Islet precursor cell (in vitro differentiated cells): ENCODE results near the gene SAFB2.
A peak's percentile ranks its signal among the peaks of the same experiment; 100 is the strongest.

Experiments
- DNase-seq: peaks from one replicate; pipeline ENCODE4 v3.0.0-alpha.2; 2018

The SAFB2 gene

DNA sequence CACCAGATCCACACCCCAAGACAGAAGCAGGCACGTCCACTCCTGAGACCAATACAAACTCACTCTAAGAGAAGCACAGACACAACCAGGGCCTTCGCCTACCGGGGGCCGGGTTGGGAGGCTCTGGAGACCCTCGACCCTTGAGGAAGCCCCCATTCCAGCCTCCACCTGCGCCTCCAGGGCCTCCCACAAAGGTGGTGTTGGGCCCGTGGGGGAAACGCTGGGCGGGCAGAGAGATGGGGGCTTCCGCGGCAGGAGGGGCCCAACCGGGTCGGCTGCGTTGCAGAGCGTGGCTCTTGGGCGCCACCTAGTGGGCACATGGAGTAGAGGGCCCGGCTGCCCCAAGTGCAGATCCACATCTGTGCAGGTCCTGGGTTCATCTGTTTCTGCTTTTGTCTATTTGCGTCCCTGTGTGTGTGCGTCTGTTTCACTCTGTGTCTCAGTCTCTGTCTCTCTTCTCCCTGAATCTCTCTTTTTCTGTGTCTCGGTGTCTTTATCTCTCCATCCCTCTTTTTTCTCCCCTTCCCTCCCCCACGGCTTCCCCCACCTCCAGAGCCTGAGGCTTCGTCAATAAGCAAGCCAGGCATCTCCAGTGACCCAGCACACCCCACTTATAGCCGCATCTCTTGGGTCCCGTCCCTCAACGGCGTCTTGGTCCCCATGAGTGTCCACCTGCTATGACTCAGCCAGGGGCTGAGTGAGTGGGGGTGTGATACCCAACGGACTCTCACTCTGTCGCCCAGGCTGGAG, 44.3 kb downstream of the SAFB2 start:
- peak; percentile 83 for DNase-seq

DNA sequence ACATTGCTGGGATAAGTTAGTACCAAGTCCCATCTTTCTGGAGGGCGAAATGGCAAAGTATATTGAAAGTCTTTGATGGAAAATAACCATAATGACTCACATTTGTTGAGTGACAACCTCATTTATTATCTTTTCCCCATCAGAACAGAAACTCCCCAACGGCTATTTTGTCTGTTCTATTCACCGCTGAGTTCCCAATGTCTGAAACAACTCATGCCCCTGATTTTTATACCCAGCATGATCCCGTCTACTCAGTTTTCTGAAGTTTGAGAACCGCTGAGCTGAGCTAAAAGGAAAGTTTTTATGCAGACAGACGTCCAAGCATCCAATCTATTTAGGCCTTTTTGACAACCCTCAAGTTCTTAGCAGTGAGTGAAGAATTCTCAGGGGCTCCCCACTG, 47.0 kb downstream of the SAFB2 start:
- no peak for DNase-seq

DNA sequence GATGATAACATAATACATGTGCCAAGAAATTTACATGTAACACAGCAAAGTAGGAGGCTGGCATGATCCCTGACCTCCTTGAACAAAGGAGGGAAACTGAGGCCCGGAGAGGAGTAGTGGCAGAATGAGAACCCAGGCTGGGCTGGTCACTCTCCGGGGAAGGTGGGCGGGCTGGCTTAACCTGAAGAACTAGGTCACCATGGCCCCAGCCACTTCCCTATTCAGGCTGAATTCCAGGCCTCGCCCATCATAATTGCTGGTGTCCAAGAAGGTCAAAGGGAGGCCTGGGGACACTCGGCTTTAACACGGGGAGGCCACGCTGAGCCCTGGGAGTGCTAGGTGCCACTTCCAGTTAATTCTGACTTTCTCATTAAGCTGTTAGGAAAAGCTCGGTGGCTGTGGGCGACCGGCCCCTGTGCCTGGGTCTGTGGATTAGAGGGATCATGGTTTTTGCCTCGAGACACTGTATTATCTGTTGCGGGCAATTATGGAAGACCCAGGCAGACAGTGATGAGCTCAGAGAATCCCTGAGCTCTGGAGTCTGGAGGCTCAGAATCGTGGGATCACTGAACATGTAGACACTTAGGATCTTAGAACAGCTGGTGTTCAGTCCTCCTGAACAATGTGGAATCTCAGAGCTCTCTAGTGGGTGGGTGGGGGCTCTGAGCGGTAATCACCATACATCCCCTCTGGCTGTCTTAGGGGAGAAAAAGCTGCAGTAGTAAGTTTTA, 49.9 kb downstream of the SAFB2 start:
- DNase-seq = peak; percentile 89

DNA sequence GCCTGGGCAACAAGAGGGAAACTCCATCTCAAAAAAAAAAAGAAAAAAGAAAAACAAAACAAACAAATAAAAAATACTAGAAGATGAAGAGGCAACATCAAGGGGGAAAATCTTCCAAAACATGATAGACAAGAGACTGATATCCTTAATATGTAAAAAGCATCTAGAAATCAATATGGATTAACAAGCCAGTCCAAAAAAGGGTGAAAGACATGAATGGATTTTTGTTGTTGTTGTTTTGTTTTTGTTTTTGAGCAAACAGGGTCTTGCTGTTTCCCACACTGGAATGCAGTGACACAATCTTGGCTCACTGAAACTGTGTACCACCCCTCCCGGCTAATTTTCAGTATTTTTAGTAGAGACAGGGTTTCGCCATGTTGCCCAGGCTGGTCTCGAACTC, 50.8 kb downstream of the SAFB2 start:
- DNase-seq = no peak

DNA sequence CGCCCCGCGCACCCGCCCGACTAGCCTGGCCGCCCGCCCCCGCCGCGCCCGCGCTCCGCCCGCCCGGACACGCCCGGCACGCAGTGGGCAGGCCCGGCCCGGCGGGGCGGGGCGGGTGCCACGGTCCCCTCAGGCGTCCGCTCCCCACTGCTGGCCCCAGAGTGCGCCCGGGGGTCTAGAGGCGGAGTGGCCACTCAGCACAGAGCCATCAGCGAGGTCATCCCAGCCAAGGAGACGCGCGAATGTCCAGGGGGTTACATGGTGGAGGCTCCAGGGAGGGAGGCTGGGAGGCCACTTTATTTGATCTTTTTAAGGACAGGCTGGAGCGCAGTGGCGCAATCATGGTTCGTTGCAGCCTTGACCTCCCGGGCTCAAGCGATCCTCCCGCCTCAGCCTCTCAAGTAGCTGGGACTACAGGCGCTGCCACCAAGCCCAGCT, 54.6 kb downstream of the SAFB2 start:
- DNase-seq = no peak

DNA sequence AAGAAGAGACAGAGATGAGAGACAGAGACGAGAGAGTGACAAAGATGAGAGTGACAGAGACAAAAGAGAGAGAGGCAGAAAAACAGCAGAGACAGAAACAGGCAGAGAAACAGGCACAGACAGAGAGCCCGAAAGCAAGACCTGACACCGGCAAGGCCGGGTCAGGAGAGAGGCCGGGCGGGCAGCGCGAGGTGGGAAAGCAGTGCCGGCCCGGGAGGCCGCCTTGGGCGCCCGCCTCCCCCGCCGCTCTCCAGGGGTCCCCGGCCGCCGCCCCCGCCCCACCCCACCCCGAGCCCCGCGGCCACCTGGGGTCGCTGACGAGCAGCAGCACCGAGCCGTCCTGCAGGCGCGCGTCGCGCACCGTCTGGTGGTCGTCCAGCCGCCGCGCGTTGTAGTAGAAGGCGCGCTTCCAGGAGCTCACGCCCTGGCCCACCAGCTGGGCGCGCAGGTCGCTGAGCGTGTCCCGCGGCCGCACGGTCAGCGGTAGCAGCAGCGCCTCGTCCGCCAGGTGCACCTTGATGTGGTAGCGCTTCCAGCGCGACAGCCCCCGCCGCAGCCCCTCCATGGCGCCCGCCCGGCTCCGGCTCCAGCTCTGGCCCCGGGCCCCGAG, 55.1 kb downstream of the SAFB2 start, which contains the start of gene TINCR:
TSS of gene TINCR (minus strand) at position 594 of the 610 bp plus-strand sequence.
- DNase-seq = peak; percentile 75

DNA sequence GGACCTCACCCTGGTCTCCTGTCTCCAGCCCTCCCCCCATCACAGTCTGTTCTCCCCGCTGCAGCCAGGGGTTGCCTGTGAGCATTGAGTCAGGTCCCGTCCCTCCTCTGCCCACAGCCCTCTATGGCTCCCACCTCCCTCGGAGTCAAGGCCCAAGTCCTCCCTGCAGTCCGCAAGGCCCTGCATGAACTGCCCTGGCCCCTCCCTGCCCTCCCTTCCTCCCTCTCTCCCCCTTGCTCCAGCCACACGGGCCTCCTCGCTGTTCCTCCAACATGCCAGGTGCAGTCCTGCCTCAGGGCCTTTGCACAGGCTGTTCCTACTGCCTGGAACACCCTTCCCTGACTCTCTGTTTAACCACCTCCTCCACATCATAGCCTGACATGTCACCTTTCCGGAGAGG, 57.6 kb downstream of the SAFB2 start:
- DNase-seq = peak; percentile 57

DNA sequence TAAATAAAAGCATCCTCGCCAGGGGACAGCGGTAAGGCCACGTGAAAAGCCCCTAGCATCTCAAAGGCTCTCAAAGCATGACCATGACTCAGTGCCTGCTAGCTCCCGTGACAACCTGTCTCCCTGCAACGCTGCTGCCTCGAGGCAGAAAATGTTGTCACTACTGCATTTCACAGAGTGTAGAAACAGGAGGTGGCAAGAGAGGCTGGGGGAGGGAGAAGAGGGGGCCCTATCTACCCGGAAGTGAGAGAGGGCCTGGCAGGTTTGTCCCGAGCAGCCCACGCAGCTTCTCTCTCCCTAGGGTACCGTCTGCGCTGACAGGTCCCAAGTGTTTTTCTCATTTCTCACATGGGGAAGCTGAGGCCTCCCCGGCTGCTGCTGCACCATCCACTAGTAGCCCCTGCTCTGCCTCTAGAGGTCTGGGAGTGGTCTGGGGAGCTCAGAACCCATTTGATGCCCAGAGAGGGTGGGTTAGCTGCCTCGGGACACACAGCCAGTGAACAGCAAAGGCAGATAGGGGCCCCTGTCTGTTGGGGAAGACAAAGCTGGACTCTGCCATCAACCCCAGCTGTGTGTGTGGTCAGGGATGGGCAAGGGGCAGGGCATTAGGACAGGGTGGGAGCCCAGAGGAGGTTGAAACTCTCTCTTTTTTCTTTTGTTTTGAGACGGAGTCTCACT, 58.5 kb downstream of the SAFB2 start:
- DNase-seq = peak; percentile 94

DNA sequence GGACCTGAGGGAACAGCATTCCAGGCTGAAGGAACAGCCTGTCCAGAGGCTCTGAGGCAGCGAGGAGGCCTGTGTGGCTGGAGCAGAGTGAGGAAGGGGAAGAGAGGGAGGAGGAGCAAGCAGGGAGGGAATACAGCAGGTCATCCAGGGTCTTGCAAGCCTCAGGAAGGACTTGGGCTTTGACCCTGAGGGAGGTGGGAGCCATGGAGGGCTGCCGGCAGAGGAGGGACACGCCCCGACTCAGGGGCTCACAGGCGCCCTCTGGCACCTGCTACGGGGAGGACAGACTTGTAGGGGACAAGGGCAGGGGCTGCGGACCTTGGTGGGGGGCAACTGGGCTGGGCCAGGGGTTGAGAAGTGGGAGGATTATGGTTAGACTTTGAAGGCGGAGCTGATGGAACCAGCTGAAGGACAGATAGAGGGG, 59.6 kb downstream of the SAFB2 start:
- peak; percentile 64 for DNase-seq

DNA sequence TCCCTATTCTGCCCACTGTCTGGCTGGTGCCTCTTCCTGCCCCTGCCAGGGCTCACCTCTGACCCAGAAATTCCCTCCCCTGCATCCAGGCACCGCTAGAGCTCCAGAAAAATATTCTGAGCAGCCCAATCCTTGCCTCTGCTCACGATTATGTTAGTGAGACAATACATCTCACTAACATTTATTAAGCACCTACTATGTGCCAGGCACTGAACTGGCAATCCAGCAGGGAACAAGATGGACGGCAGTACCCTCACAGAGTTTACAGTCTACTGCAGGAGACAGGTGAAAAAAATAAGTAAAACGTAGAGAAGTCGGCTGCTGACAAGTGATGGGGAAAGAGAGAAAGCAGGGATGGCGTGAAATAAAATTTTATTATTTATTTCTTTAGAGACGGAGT, 60.3 kb downstream of the SAFB2 start:
- no peak for DNase-seq

DNA sequence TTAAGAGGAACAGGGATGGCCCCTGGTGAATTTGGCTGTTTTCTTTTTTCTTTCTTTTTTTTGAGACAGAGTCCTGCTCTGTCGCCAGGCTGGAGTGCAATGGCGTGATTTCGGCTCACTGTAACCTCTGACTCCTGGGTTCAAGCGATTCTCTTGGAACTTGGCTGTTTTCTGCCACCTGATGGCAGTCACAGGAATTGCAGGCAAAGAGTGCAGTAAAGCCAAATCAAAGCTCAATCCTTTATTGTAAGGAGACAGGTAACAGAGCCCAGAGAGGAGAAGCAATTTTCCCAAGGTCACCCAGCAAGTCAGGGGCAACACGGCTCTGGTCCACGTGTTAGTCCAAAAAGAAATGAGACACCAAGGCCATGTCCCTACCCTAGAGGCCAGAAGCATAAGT, 61.0 kb downstream of the SAFB2 start:
- DNase-seq = no peak

DNA sequence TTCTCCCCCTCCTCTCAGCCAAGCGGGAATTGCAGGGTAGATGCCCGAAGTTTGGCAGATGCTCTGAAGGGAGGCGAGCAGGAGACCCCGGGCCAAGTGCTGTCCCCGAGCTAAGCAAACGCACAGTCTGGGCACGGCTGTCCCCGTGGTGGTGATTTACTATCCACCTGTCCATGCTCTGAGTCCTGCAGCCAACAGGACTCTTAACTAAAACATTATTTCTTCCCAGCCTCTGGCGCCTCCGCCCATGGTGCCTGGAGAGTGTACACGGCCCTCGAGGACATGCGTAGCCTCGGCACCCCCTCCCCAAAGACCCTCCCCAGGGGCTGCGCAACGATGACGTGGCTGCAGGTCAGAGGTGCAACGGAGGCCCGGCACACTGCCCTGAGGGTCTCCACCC, 62.4 kb downstream of the SAFB2 start:
- DNase-seq = no peak

DNA sequence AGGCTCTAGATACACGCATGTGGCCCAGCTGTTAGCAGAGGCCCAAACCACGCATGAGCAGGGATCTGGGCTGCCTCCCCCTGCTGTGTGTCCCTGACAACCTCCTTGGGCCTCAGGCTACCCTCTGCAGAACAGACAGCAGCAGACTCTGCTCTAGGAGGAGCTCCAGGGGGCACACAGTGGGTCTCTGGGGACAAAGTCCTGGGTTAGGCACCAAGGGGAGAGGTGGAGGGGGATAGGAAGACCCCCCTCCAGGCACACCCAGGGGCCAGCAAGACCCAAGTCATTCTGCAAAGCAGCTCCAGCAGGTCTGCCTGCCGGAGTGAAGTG, 62.8 kb downstream of the SAFB2 start:
- DNase-seq = no peak

DNA sequence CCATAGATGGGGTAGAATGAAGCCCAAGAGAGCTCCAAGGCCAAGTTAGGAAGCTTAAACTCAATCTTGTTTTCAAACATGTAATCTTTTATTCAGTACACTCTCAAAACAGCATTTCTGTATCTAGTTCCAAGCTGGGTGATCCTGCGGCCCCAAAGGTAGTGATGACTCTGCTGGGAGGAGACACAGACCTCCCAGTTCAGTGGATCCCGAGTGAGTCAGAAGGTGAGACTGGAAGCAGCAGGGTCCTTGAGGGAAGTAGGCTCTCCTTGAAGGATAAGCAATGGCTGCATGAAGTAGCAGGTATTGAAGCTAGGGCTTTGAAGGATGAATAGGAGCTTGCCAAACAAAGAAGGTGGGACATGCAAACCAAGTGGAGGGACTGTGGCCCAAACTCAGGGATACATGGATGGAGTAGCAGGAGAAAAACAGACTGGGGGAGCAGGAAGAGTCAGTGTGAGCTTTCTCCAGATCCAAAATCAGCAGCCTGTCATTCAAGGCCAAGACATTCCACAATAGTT, 64.4 kb downstream of the SAFB2 start:
- peak; percentile 62 for DNase-seq

DNA sequence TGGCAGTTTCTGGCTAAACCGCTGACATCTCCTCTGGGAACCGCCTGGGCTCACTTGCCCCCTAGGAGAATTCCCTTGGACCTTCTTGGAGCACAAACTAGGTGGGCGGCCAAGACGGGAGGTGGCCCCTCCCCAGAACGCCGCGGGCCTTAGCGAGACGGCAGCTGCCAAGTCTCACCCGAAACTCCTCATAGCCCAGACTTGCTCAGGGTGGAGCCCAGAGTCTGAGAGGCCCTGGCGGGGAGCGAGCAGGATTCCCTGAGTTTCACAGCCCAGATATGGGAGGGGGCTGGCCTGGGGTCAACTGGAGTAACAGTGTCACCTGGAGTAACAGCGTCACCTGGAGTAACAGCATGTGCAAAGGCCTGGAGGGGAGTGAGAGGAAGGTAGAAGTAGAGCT, 64.9 kb downstream of the SAFB2 start:
- DNase-seq = peak; percentile 50

DNA sequence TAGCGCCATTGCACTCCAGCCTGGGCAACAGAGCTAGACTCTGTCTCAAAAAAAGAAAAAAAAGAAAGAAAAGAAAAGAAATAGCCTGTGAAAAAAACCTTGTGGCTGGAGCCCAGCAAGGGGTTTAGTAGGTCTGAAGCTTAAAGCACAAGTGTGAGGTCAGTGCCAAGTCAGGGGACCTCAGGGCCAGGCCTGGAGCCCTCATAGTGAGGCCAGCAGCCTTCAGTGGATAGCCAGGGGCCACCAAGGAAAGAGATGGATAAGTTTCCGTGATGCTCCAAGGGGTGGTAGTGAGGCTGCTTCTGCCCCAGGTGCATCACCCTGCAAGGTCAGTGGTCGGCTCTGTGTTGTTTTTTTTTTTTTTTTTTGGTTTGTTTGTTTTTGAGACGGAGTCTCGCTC, 67.7 kb downstream of the SAFB2 start:
- DNase-seq = no peak

DNA sequence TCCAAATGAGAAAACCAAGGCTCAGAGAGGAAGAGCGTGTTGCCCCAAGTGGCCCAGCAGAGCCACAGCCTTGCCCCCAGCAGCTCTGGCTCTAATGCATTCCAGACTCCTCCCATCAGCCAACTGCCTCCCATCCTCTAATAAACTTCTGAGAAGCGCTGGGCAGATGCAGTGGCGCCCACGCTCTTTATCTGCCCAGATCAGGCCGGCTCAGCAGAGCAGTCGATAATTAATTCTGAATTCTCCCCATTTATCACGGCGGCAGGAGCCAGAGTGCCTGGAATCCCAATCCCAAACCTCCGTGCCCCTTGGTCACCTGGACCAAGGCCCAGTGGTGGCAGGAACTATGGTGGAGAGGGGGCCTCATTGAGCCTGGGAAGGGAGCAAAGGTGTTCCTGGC, 68.7 kb downstream of the SAFB2 start:
- DNase-seq = no peak

DNA sequence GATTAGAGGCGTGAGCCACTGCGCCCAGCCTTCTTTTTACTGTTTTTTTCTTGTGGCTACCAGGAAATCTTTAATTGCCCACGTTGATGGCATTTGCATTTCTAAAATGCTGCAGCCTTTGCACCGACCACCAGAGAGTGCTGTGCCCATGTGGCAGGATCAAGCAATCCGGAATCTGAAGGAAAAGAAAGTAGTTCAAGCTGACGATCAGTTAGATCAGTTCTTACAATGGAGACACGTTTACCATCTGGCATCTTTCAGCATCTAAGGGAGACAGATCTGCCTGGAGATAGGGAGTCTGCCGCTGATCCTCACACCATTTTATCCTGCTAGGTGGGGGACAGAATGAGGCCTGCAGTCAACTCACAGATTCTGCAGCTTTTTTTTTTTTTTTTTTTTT, 74.7 kb downstream of the SAFB2 start:
- DNase-seq = peak; percentile 75

DNA sequence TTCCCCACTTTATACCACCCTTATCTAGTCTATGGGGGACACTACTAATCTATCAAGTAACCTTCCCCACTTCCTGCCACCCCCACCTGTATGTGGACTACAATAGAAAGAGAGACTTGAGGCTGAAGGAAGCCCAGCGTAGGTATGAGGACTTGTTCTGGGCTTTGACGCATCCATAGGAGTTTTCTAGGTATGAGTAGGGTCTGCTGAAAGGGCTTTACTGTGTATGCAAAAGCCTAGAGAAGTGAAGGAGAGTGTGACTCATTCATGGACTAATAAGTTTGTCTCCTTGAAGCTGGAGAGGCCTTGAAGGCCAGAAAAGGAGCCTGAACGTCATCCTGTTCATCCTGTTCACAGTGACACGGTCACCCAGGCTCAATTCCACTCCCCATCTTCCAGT, 76.6 kb downstream of the SAFB2 start:
- no peak for DNase-seq

DNA sequence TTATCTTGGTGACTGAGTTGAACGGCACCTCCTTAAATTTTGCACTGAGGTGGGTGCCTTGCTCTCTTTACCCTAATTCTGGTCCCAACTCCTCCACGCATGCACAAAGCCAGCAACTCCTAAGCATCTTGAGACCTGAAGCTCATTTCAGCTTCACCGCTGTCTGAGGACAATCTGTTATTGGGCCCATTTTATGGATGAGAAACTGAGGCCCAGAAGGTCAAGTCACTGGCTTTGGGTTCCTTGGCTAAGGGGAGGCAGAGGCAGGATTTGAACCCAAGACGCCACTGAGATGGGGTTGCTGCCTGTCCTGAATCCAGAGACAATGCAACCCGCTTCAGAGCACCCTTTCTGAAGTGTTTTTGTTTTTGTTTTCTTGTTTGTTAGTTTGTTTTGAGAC, 77.5 kb downstream of the SAFB2 start:
- DNase-seq = no peak

DNA sequence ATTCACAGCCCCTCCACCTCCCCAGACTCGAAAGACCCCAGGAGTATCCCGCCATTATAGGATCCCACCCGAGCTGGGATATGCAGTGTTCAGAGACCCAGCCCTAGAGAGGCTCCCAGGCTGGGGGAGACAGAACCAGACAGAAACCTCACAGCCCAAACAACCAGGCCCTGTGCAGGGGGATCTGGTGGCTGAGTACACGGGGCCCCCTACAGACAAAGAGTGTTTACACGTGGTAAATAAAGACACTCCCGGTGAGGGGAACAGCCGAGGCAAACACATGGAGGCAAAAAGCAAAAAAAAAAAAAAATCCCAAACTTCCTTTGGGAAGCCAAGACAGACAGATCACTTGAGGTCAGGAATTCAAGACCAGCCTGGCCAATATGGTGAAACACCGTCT, 79.9 kb downstream of the SAFB2 start:
- DNase-seq = no peak

DNA sequence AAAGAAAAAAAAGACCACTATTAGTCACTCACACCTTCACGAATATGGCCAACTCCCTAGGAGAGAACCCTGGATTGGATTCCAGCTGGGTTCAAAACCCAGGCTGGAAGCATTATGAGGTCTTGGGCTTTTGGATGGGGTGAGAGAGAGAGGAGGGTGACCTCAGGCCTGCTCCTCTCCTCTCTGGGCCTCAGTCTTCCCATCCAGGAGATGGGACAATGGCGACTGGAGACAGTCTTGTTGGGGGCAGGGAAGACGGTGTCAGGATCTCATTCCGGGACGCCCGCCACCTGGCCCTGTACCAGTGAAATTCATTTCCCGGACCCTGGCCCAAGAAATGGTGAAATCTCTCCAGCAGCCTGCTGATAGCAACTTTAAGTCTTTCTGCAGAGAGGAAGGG, 81.1 kb downstream of the SAFB2 start:
- DNase-seq = no peak

DNA sequence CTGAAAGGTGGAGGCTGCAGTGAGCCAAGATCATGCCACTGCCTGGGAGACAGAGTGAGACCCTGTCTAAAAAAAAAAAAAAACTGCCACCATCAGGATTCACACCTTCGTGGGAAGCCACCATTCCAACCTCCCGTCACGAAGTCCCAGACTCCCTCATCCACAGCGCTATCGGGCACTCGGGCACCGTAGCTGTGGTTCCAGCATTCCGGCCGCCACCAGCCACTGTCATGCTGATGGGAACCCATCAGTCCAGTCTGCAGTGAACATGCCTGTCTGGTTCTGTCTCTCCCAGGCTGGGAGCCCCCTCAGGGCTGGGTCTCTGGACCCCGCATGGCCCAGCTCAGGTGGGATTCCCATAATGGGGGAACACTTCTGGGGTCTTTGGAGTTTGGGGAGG, 82.4 kb downstream of the SAFB2 start:
- DNase-seq = no peak
